ENCODE data around the gene SMURF2. TPM values are rescaled to one million over a fixed set of nuclear protein-coding genes. Genes with fewer than 3 reads are reported as not detected.
A peak's percentile ranks its signal among the peaks of the same experiment; 100 is the strongest.
"Not testable (repeated sequence)": the region's sequence is repeated elsewhere in the genome, so short reads cannot be mapped to it uniquely, and the experiment has no call there.

The SMURF2 gene
- total RNA-seq, 1 experiment from 2014 or later: 24.7 TPM

GRCh38 chr17:64661726-64661975 is 456 bp downstream of the SMURF2 start:
- TF ChIP-seq CTCF (conservative IDR thresholded peaks at IDR 0.05; ENCODE audit: low read depth, low read length): no peak
- CTCF ChIA-PET: interaction anchor here (0.6 kb wide), 1 partner anchor 243 kb away, joined by 4 read pairs; no protein-coding TSS in a partner anchor
- DNase-seq (ENCODE audit: low spot score): no peak
- peak overlapping the region; percentile 92 for H3K27ac ChIP-seq (ENCODE audit: low read depth, low read length, poor library complexity, severe bottlenecking)
- peak overlapping the region; percentile 65 for H3K4me3 ChIP-seq (ENCODE audit: low read depth, low read length, poor library complexity, severe bottlenecking)
- no peaks in the 10 kb centered on the region for H3K27me3 ChIP-seq (replicated peaks; ENCODE audit: insufficient read depth, low read depth, low read length, poor library complexity)
- intact Hi-C loops (cut with micrococcal nuclease; ENCODE audit: unreplicated experiment): no loop called here
- H3K36me3 ChIP-seq (ENCODE audit: insufficient read depth, low read length, poor library complexity, severe bottlenecking): no peaks in the 10 kb centered on the region
- no TSS peak for BruUV-seq (replicated peaks)
- peaks cover 8% of the 10 kb centered on the region for H3K4me1 ChIP-seq (ENCODE audit: insufficient read depth, low read length, poor library complexity, severe bottlenecking)
- POLR2A ChIA-PET (ENCODE audit: low non-redundant PET): interaction anchor here (0.6 kb wide), 1 partner anchor 169 kb away, joined by 4 read pairs; no protein-coding TSS in a partner anchor
- H3K9me3 ChIP-seq (ENCODE audit: low read depth, low read length, poor library complexity, severe bottlenecking): no peaks in the 10 kb centered on the region

GRCh38 chr17:64660978-64661725 is 955 bp downstream of the SMURF2 start:
- peak overlapping the region; percentile 58 for H3K27ac ChIP-seq (ENCODE audit: low read depth, low read length, poor library complexity, severe bottlenecking)
- intact Hi-C loops (cut with micrococcal nuclease; ENCODE audit: unreplicated experiment); H3K9me3 ChIP-seq (ENCODE audit: low read depth, low read length, poor library complexity, severe bottlenecking); H3K4me1 ChIP-seq (ENCODE audit: insufficient read depth, low read length, poor library complexity, severe bottlenecking); DNase-seq (ENCODE audit: low spot score); H3K27me3 ChIP-seq (replicated peaks; ENCODE audit: insufficient read depth, low read depth, low read length, poor library complexity); H3K36me3 ChIP-seq (ENCODE audit: insufficient read depth, low read length, poor library complexity, severe bottlenecking): not testable (repeated sequence)
- ChIA-PET CTCF (interaction anchor here (0.6 kb wide), 1 partner anchor 242 kb away, joined by 4 read pairs; no protein-coding TSS in a partner anchor), POLR2A (ENCODE audit: low non-redundant PET) (interaction anchor here (0.6 kb wide), 1 partner anchor 168 kb away, joined by 4 read pairs; no protein-coding TSS in a partner anchor)
- peak overlapping the region; percentile 65 for H3K4me3 ChIP-seq (ENCODE audit: low read depth, low read length, poor library complexity, severe bottlenecking)
- TSS peak; percentile 31 for BruUV-seq (replicated peaks)

DNA sequence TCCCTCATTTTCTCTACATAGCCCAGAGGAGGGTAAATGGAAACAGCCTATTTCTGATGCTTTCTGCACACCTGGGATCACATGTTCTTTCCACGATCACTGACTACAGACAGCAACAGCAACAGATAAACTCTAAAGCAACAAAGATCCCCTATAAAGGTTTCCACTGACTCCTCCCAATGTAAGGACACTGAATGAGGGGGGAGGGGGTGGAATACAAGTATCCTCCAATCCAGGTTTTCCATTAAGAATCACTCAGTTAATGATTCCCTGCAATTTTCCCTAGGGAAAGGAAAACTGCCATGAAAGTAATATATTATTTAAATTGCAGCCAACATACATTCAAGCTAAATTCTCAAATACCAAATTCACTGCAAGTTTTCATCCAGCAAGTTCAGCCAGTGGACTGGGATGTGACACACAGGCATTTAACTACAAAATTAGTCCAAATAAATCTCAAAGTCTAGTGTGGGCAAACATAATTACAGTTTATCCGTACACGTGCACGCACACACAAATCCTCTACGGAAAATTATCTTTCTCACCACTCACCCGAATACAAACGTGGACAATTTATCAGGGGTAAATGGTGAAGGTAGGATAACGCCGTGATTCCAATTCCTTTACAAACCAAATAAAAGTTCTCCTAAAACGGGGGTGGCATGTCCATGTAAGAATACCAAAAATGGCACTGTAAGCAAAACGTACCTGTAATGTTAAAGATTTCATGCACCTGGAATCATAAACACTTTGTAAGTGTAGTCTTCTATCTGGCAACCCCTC is 1.7 kb downstream of the SMURF2 start:
- H3K27me3 ChIP-seq (replicated peaks; ENCODE audit: insufficient read depth, low read depth, low read length, poor library complexity); H3K36me3 ChIP-seq (ENCODE audit: insufficient read depth, low read length, poor library complexity, severe bottlenecking); H3K27ac ChIP-seq (ENCODE audit: low read depth, low read length, poor library complexity, severe bottlenecking); BruUV-seq (replicated peaks); POLR2A ChIA-PET (ENCODE audit: low non-redundant PET); CTCF ChIA-PET; intact Hi-C loops (cut with micrococcal nuclease; ENCODE audit: unreplicated experiment); H3K4me1 ChIP-seq (ENCODE audit: insufficient read depth, low read length, poor library complexity, severe bottlenecking): not testable (repeated sequence)
- DNase-seq (ENCODE audit: low spot score): peak; percentile 31
- H3K4me3 ChIP-seq (ENCODE audit: low read depth, low read length, poor library complexity, severe bottlenecking): peak overlapping the region; percentile 65
- peaks cover 10% of the 10 kb centered on the region for H3K9me3 ChIP-seq (ENCODE audit: low read depth, low read length, poor library complexity, severe bottlenecking)

- Histone ChIP-seq H3K4me3 (ENCODE audit: low read depth, low read length, poor library complexity, severe bottlenecking) (no peak overlapping the region), H3K27me3 (replicated peaks; ENCODE audit: insufficient read depth, low read depth, low read length, poor library complexity) (no peaks in the 10 kb centered on the region), H3K9me3 (ENCODE audit: low read depth, low read length, poor library complexity, severe bottlenecking) (peaks cover 11% of the 10 kb centered on the region), H3K4me1 (ENCODE audit: insufficient read depth, low read length, poor library complexity, severe bottlenecking) (peaks cover 8% of the 10 kb centered on the region), H3K36me3 (ENCODE audit: insufficient read depth, low read length, poor library complexity, severe bottlenecking) (no peaks in the 10 kb centered on the region), H3K27ac (ENCODE audit: low read depth, low read length, poor library complexity, severe bottlenecking) (no peak overlapping the region)
- no TSS peak for BruUV-seq (replicated peaks)
- ChIA-PET POLR2A (ENCODE audit: low non-redundant PET) (no interaction called here), CTCF (no interaction called here)
- DNase-seq (ENCODE audit: low spot score): no peak
- TF ChIP-seq CTCF (conservative IDR thresholded peaks at IDR 0.05; ENCODE audit: low read depth, low read length) (no peak), EZH2 (IDR thresholded peaks at IDR 0.05; ENCODE audit: borderline replicate concordance, low read depth, low read length, poor library complexity, severe bottlenecking) (no peak)
- intact Hi-C loops (cut with micrococcal nuclease; ENCODE audit: unreplicated experiment): no loop called here
These were observed 3.2 kb downstream of the SMURF2 start for GRCh38 chr17:64658931-64659330.

Data from A673 (cell line).